Right lobe of liver (tissue), 4 donors: Measurements from ENCODE around the gene NEDD4L.

Experiments
- POLR2A ChIP-seq: fragments of 450-650 bp; IDR thresholded peaks from one replicate; pipeline ENCODE4 v1.6.1; 2017; ENCODE audit warnings: antibody characterized with exemption, mild to moderate bottlenecking
- TF ChIP-seq, protein P1 (sequence below), 4 donors: fragments of 200-600 bp in 3 of 4; fragments of 450-650 bp in 1 of 4; IDR thresholded peaks; one replicate each; pipeline versions ENCODE4 v1.5.1 to v1.8.0; 2016 to 2022; ENCODE audit warnings: antibody characterized with exemption in 4 of 4, mild to moderate bottlenecking in 2 of 4
- donor health status: DM: no; HTN: no; CAD: no.
- donor health status: DM: no; HTN: no; CAD: no.
- donor health status: DM: no; HTN: yes; CAD: no.

DNA sequence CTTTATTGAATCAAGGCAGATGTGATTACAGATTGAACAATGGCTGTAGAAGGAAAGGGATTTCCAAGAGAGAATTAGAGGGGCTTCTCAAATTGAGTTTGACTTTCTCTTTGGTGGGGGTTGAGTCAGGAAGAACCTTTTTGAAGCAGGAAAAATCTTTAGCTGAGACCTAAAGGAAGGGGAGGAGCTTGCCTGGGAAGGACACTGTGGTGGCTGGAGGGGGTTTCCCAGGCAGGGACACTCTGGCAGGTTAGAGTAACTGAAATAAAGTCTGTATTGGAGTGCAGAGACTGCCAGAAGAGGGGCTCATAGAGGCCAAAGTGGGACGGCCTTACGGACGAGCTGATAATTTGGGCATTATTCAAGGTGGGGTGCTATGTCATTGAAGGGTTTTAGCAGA, 69.3 kb downstream of the NEDD4L start:
- TF ChIP-seq, protein P1, sequence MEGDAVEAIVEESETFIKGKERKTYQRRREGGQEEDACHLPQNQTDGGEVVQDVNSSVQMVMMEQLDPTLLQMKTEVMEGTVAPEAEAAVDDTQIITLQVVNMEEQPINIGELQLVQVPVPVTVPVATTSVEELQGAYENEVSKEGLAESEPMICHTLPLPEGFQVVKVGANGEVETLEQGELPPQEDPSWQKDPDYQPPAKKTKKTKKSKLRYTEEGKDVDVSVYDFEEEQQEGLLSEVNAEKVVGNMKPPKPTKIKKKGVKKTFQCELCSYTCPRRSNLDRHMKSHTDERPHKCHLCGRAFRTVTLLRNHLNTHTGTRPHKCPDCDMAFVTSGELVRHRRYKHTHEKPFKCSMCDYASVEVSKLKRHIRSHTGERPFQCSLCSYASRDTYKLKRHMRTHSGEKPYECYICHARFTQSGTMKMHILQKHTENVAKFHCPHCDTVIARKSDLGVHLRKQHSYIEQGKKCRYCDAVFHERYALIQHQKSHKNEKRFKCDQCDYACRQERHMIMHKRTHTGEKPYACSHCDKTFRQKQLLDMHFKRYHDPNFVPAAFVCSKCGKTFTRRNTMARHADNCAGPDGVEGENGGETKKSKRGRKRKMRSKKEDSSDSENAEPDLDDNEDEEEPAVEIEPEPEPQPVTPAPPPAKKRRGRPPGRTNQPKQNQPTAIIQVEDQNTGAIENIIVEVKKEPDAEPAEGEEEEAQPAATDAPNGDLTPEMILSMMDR (IDR thresholded peaks at IDR 0.05) = no peak
- TF ChIP-seq POLR2A = no peak
